ENCODE results near the gene NTSR1. TPM values are rescaled to one million over a fixed set of nuclear protein-coding genes. Genes with fewer than 3 reads are reported as not detected.

Gene NTSR1
- total and polyA plus RNA-seq, 2 of the 13 experiments (the other 11 are each of a cell fraction or from before 2014, with no cell fraction given) = 0.09 to 0.12 TPM

DNA sequence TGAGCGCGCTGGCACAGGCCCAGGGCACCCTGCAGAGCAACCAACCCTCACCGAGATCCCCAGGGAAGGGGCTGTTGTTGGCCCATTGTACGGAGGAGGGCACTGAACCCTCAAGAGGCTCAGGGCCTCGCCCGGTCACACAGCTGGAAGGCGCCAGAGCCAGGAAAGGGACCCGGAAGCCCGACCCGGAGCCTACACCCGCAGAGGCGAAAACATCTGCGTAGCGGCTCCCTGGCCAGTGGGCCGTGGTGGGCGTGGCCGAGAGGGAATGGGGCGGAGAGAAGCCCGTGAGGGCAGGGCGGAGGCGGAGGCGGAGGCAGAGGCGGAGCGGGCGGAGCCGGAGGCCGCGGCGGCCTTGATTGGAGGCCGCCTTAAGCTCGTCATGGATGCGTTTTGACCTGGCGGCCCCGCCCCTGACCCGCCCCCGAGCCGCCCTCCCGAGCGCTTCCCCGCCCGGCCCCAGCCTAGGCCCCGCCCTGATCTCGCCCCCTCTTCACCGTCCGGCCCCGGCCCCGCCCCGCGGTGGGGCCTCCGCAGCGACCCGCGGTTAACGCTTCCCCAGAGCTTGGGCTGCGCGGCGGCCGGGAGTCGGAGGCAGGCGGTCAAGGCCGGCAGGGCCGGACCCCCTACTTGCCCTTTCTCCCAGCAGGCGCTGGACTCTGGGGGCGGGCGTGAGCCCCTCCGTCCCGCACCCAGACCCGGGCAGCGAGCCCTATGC lies 85.5 kb downstream of the NTSR1 start (continued):
- TF ChIP-seq KLF16 (CRISPR knock-in tag; IDR thresholded peaks at IDR 0.05) = peak in 1 of 2 experiments; percentile 37; a peak in 1 of 4 replicates
- TF ChIP-seq ZNF17 (CRISPR knock-in tag; IDR thresholded peaks at IDR 0.05) = no peak
- TF ChIP-seq, protein P1, sequence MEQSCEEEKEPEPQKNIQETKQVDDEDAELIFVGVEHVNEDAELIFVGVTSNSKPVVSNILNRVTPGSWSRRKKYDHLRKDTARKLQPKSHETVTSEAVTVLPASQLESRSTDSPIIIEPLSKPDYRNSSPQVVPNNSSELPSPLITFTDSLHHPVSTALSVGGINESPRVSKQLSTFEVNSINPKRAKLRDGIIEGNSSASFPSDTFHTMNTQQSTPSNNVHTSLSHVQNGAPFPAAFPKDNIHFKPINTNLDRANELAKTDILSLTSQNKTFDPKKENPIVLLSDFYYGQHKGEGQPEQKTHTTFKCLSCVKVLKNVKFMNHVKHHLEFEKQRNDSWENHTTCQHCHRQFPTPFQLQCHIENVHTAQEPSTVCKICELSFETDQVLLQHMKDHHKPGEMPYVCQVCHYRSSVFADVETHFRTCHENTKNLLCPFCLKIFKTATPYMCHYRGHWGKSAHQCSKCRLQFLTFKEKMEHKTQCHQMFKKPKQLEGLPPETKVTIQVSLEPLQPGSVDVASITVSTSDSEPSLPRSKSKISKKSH (CRISPR knock-in tag; IDR thresholded peaks at IDR 0.05; ENCODE audit: borderline replicate concordance) = peak; percentile 21
- TF ChIP-seq ZNF383 (CRISPR knock-in tag; IDR thresholded peaks at IDR 0.05; ENCODE audit: borderline replicate concordance) = 0 out of 2 replicates have a peak, but pooled peaks have one; percentile 35
- TF ChIP-seq NR2C2 (CRISPR knock-in tag; IDR thresholded peaks at IDR 0.05; ENCODE audit: borderline replicate concordance) = peak; percentile 66; the same call in 1 of the 2 replicates
- TF ChIP-seq ZNF772 (CRISPR knock-in tag; IDR thresholded peaks at IDR 0.05) = peak; percentile 87
- TF ChIP-seq SP4 (CRISPR knock-in tag; IDR thresholded peaks at IDR 0.05) = peak; percentile 100
- peak; percentile 94 for TF ChIP-seq ZBTB7B (CRISPR knock-in tag; IDR thresholded peaks at IDR 0.05)
- TF ChIP-seq, protein P2, sequence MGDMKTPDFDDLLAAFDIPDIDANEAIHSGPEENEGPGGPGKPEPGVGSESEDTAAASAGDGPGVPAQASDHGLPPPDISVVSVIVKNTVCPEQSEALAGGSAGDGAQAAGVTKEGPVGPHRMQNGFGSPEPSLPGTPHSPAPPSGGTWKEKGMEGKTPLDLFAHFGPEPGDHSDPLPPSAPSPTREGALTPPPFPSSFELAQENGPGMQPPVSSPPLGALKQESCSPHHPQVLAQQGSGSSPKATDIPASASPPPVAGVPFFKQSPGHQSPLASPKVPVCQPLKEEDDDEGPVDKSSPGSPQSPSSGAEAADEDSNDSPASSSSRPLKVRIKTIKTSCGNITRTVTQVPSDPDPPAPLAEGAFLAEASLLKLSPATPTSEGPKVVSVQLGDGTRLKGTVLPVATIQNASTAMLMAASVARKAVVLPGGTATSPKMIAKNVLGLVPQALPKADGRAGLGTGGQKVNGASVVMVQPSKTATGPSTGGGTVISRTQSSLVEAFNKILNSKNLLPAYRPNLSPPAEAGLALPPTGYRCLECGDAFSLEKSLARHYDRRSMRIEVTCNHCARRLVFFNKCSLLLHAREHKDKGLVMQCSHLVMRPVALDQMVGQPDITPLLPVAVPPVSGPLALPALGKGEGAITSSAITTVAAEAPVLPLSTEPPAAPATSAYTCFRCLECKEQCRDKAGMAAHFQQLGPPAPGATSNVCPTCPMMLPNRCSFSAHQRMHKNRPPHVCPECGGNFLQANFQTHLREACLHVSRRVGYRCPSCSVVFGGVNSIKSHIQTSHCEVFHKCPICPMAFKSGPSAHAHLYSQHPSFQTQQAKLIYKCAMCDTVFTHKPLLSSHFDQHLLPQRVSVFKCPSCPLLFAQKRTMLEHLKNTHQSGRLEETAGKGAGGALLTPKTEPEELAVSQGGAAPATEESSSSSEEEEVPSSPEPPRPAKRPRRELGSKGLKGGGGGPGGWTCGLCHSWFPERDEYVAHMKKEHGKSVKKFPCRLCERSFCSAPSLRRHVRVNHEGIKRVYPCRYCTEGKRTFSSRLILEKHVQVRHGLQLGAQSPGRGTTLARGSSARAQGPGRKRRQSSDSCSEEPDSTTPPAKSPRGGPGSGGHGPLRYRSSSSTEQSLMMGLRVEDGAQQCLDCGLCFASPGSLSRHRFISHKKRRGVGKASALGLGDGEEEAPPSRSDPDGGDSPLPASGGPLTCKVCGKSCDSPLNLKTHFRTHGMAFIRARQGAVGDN (CRISPR knock-in tag; IDR thresholded peaks at IDR 0.05) = peak; percentile 93
- TF ChIP-seq ZBTB42 (CRISPR knock-in tag; IDR thresholded peaks at IDR 0.05) = peak; percentile 98; the same call in 1 of the 2 replicates
- 0 out of 2 replicates have a peak, but pooled peaks have one; percentile 63 for TF ChIP-seq ZNF253 (CRISPR knock-in tag; IDR thresholded peaks at IDR 0.05; ENCODE audit: borderline replicate concordance)
- peak; percentile 65 for TF ChIP-seq MEF2D (CRISPR knock-in tag; IDR thresholded peaks at IDR 0.05)
- peak; percentile 75; the same call in 1 of the 2 replicates for TF ChIP-seq ZNF614 (CRISPR knock-in tag; IDR thresholded peaks at IDR 0.05; ENCODE audit: borderline replicate concordance)
- TF ChIP-seq RBM39 (IDR thresholded peaks at IDR 0.05; ENCODE audit: low read depth, low read length, poor library complexity, severe bottlenecking) = peak; percentile 59
- peak; percentile 98 for TF ChIP-seq ZNF572 (CRISPR knock-in tag; IDR thresholded peaks at IDR 0.05)
- peak; percentile 37; the same call in 1 of the 2 replicates for TF ChIP-seq ZNF441 (CRISPR knock-in tag; IDR thresholded peaks at IDR 0.05; ENCODE audit: borderline replicate concordance)
- TF ChIP-seq ISL2 (CRISPR knock-in tag; IDR thresholded peaks at IDR 0.05) = no peak; the same call in 1 of the 2 replicates
- TF ChIP-seq, protein P3, sequence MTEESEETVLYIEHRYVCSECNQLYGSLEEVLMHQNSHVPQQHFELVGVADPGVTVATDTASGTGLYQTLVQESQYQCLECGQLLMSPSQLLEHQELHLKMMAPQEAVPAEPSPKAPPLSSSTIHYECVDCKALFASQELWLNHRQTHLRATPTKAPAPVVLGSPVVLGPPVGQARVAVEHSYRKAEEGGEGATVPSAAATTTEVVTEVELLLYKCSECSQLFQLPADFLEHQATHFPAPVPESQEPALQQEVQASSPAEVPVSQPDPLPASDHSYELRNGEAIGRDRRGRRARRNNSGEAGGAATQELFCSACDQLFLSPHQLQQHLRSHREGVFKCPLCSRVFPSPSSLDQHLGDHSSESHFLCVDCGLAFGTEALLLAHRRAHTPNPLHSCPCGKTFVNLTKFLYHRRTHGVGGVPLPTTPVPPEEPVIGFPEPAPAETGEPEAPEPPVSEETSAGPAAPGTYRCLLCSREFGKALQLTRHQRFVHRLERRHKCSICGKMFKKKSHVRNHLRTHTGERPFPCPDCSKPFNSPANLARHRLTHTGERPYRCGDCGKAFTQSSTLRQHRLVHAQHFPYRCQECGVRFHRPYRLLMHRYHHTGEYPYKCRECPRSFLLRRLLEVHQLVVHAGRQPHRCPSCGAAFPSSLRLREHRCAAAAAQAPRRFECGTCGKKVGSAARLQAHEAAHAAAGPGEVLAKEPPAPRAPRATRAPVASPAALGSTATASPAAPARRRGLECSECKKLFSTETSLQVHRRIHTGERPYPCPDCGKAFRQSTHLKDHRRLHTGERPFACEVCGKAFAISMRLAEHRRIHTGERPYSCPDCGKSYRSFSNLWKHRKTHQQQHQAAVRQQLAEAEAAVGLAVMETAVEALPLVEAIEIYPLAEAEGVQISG (CRISPR knock-in tag; IDR thresholded peaks at IDR 0.05) = peak; percentile 18
- TF ChIP-seq MED1 (CRISPR knock-in tag; IDR thresholded peaks at IDR 0.05) = peak; percentile 60; the same call in 1 of the 2 replicates
- TF ChIP-seq ZNF660 (CRISPR knock-in tag; IDR thresholded peaks at IDR 0.05; ENCODE audit: borderline replicate concordance, low read depth) = no peak
